HEK293 (cell line): Measurements from ENCODE around the gene ANKRD49.
"Not testable (repeated sequence)": the region's sequence is repeated elsewhere in the genome, so short reads cannot be mapped to it uniquely, and the experiment has no call there.

Experiments used
- CTCF ChIP-seq: fragments of 450-650 bp; formaldehyde crosslinking; IDR thresholded peaks from 2 replicates; pipeline ENCODE4 v1.5.1; 2016; ENCODE audit warnings: missing biosample characterization, missing genetic modification characterization
- PRDM1 ChIP-seq: fragments of 450-650 bp; formaldehyde crosslinking; IDR thresholded peaks from 2 replicates; pipeline ENCODE4; 2016; ENCODE audit warnings: missing biosample characterization, missing genetic modification characterization
- PRDM10 ChIP-seq: fragments of 450-650 bp; formaldehyde crosslinking; IDR thresholded peaks from 2 replicates; pipeline ENCODE4 v1.5.1; 2016; ENCODE audit warnings: missing biosample characterization, missing genetic modification characterization
- PRDM4 ChIP-seq: fragments of 450-650 bp; formaldehyde crosslinking; IDR thresholded peaks from 2 replicates; pipeline ENCODE4 v1.5.1; 2017; ENCODE audit warnings: missing biosample characterization, missing genetic modification characterization
- REST ChIP-seq: fragments of 450-650 bp; formaldehyde crosslinking; IDR thresholded peaks from 2 replicates; pipeline ENCODE4 v1.5.1; 2016; ENCODE audit warnings: missing biosample characterization, missing genetic modification characterization
- ZNF10 ChIP-seq: fragments of 450-650 bp; formaldehyde crosslinking; IDR thresholded peaks from 2 replicates; pipeline ENCODE4 v1.5.1; 2017; ENCODE audit warnings: missing biosample characterization, missing genetic modification characterization
- ZNF114 ChIP-seq: fragments of 450-650 bp; formaldehyde crosslinking; IDR thresholded peaks from 2 replicates; pipeline ENCODE4 v1.5.0; 2017; ENCODE audit warnings: missing biosample characterization, missing genetic modification characterization
- ZNF155 ChIP-seq: fragments of 450-650 bp; formaldehyde crosslinking; IDR thresholded peaks from 2 replicates; pipeline ENCODE4 v1.5.1; 2016; ENCODE audit warnings: missing biosample characterization, missing genetic modification characterization
- ZNF26 ChIP-seq: fragments of 450-650 bp; formaldehyde crosslinking; IDR thresholded peaks from 2 replicates; pipeline ENCODE4 v1.5.1; 2016; ENCODE audit warnings: missing biosample characterization, missing genetic modification characterization
- ZNF398 ChIP-seq: fragments of 450-650 bp; formaldehyde crosslinking; IDR thresholded peaks from 2 replicates; pipeline ENCODE4 v1.5.1; 2017; ENCODE audit warnings: missing biosample characterization, missing genetic modification characterization
- ZNF600 ChIP-seq: fragments of 450-650 bp; formaldehyde crosslinking; IDR thresholded peaks from 2 replicates; pipeline ENCODE4 v1.5.1; 2016; ENCODE audit warnings: missing biosample characterization, missing genetic modification characterization
- ZNF843 ChIP-seq: fragments of 450-650 bp; formaldehyde crosslinking; IDR thresholded peaks from 2 replicates; pipeline ENCODE4 v1.5.1; 2016; ENCODE audit warnings: missing biosample characterization, missing genetic modification characterization

- TF ChIP-seq CTCF; ZNF600 (tag by site-specific recombination); ZNF10 (tag by site-specific recombination); ZNF114 (tag by site-specific recombination); REST (tag by site-specific recombination); ZNF155 (tag by site-specific recombination); ZNF843 (tag by site-specific recombination); PRDM1; PRDM4 (tag by site-specific recombination); PRDM10 (tag by site-specific recombination); ZNF398; ZNF26 (tag by site-specific recombination): not testable (repeated sequence)
Measured at GRCh38 chr11:94506513-94506912, 12.7 kb downstream of the ANKRD49 start.
